MCF 10A (cell line): Measurements from ENCODE around the gene ARHGEF33. TPM values are rescaled to one million over a fixed set of nuclear protein-coding genes. Genes with fewer than 3 reads are reported as not detected.

Experiments
- BruUV-seq: library from RNA; stranded (reverse); fragments of 400-500 nt; replicated peaks from 2 replicates; lab custom pipeline; 2021; lab: Mats Ljungman, UMichigan
- CTCF ChIA-PET: fragments of 300-600 bp; sonication (Branson Sonifier 250); formaldehyde crosslinking; extraction: SDS; loops from one replicate; lab custom pipeline; 2021; ENCODE audit warnings: antibody characterized with exemption, inconsistent platforms; lab: Yijun Ruan, JAX
- POLR2A ChIA-PET: fragments of 300-600, 350-650 bp; sonication (Branson Sonifier 250); formaldehyde crosslinking; extraction: SDS; loops from one replicate; lab custom pipeline; 2020; ENCODE audit warnings: antibody characterized with exemption, inconsistent platforms; lab: Yijun Ruan, JAX
- DNase-seq: peaks from one replicate; pipeline ENCODE4 v3.0.0-alpha.2; 2018; ENCODE audit not compliant: unreplicated experiment
- H3K27ac Mint-ChIP-seq: one replicate; pipeline ENCODE4 v1.8.0; 2022; ENCODE audit warnings: mild to moderate bottlenecking, low read depth, mixed read lengths; ENCODE audit not compliant: unreplicated experiment
- H3K27me3 Mint-ChIP-seq: one replicate; pipeline ENCODE4 v1.8.0; 2022; ENCODE audit warnings: mixed read lengths; ENCODE audit not compliant: insufficient read depth, unreplicated experiment
- H3K36me3 Mint-ChIP-seq: one replicate; pipeline ENCODE4 v1.8.0; 2022; ENCODE audit warnings: mild to moderate bottlenecking, moderate library complexity, mixed read lengths; ENCODE audit not compliant: insufficient read depth, unreplicated experiment
- H3K4me1 Mint-ChIP-seq: one replicate; pipeline ENCODE4 v1.8.0; 2022; ENCODE audit warnings: mixed read lengths; ENCODE audit not compliant: insufficient read depth, unreplicated experiment
- H3K4me3 Mint-ChIP-seq: one replicate; pipeline ENCODE4 v1.8.0; 2022; ENCODE audit warnings: mild to moderate bottlenecking, moderate library complexity, mixed read lengths; ENCODE audit not compliant: unreplicated experiment
- H3K9me3 Mint-ChIP-seq: one replicate; pipeline ENCODE4 v1.8.0; 2022; ENCODE audit warnings: mixed read lengths; ENCODE audit not compliant: unreplicated experiment
- intact Hi-C: fragments of 100-400 bp; cut with micrococcal nuclease; formaldehyde crosslinking; loops from 2 replicates; pipeline ENCODE4 v1.14.1; 2022
- total RNA-seq: library from RNA; stranded (reverse); gene quantifications from 2 replicates; pipeline ENCODE4 v1.2.3, GENCODE V29; 2022
- TF ChIP-seq, protein P1 (sequence below): fragments of 200-600 bp; IDR thresholded peaks from one replicate; pipeline ENCODE4 v1.8.0; 2022; ENCODE audit warnings: antibody characterized with exemption, mild to moderate bottlenecking; ENCODE audit not compliant: unreplicated experiment

ARHGEF33 gene
- total RNA-seq, 1 experiment from 2014 or later = 0.07 TPM

DNA sequence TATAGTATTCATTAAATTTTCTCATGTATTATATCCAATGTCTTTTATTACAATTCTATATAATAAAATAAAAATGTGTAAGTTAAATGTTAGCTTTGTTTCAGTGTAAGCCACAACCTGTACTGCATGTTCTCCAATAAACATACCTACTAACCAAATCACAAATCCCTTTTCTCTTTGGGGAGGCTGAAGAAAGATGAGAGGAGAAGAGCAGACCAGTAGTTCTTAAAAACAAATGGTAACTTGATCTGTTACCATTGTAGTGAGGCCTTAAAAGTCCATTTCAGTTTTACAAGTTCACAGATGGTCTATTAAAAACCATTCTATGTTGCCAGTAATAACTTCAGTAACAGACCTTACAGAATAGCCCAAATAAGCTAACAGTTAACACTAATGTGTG lies 130.7 kb downstream of the ARHGEF33 start:
- BruUV-seq = no TSS peak
- Mint-ChIP-seq H3K36me3 (peaks cover 5% of the 10 kb centered on the region), H3K4me3 (no peak overlapping the region), H3K27me3 (no peaks in the 10 kb centered on the region), H3K27ac (no peak overlapping the region), H3K4me1 (no peaks in the 10 kb centered on the region), H3K9me3 (no peaks in the 10 kb centered on the region)
- TF ChIP-seq, protein P1, sequence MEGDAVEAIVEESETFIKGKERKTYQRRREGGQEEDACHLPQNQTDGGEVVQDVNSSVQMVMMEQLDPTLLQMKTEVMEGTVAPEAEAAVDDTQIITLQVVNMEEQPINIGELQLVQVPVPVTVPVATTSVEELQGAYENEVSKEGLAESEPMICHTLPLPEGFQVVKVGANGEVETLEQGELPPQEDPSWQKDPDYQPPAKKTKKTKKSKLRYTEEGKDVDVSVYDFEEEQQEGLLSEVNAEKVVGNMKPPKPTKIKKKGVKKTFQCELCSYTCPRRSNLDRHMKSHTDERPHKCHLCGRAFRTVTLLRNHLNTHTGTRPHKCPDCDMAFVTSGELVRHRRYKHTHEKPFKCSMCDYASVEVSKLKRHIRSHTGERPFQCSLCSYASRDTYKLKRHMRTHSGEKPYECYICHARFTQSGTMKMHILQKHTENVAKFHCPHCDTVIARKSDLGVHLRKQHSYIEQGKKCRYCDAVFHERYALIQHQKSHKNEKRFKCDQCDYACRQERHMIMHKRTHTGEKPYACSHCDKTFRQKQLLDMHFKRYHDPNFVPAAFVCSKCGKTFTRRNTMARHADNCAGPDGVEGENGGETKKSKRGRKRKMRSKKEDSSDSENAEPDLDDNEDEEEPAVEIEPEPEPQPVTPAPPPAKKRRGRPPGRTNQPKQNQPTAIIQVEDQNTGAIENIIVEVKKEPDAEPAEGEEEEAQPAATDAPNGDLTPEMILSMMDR = no peak
- DNase-seq = no peak
- intact Hi-C loops = no loop called here
- ChIA-PET POLR2A (no interaction called here), CTCF (interaction anchor here (0.6 to 1.1 kb wide), 3 partner anchors 11 to 100 kb away, joined by 3 to 4 read pairs (median 3); no protein-coding TSS in a partner anchor)

DNA sequence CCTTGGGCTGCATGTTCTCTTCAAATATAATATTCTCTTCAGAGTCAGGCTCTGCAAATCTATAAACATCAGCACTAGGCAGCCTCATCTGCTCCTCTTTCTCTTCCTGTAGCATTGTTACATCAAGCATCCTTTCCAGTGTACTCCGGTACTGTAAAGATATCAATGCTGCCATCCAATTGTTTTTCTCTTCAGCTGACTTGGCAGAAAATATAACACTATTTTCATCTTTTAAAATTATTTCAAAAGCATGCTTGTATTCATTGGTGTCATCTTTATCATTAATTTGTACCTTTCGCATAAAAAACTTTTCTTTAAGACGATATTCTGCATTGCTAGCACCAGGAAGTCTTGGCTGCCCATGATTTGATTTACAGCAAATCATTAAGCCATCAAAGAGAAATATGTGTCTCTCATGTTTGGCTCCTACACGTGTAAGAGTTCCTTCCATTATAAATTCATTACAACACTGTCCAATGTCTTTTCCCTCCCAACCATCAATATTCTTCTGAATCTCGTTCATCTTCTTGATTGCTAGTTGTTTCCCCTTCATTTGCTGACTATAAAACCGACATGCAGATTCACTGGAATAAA lies 133.1 kb downstream of the ARHGEF33 start:
- peaks cover 5% of the 10 kb centered on the region for H3K36me3 Mint-ChIP-seq
- H3K9me3 Mint-ChIP-seq = no peaks in the 10 kb centered on the region
- ChIA-PET CTCF (no interaction called here), POLR2A (no interaction called here)
- TF ChIP-seq, protein P1 = no peak
- intact Hi-C loops = no loop called here
- no peak overlapping the region for H3K27ac Mint-ChIP-seq
- BruUV-seq = TSS peak; percentile 56
- no peak overlapping the region for H3K4me3 Mint-ChIP-seq
- no peaks in the 10 kb centered on the region for H3K4me1 Mint-ChIP-seq
- DNase-seq = no peak
- H3K27me3 Mint-ChIP-seq = no peaks in the 10 kb centered on the region

DNA sequence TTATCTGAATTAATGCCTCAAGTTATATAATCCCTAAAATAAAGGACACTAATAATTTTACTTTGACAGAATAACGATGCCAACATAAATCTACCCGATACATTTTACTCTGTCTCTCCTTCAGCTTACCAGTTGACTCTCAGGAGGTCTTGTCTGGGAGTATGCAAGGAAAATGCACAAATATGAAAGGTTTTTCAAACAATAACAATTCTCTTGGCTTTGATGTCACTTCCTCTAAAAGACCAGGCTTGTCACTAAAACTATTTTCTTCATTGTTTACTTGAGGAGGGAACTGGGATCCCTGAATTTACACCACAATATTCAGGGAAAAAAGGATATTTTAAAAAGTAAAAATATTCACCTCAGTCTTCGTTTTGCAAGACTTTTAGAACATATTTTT lies 134.0 kb downstream of the ARHGEF33 start:
- intact Hi-C loops = no loop called here
- Mint-ChIP-seq H3K9me3 (no peaks in the 10 kb centered on the region), H3K4me3 (no peak overlapping the region), H3K36me3 (peaks cover 5% of the 10 kb centered on the region), H3K27ac (no peak overlapping the region), H3K4me1 (no peaks in the 10 kb centered on the region), H3K27me3 (no peaks in the 10 kb centered on the region)
- DNase-seq = no peak
- BruUV-seq = no TSS peak
- CTCF ChIA-PET = no interaction called here
- POLR2A ChIA-PET = no interaction called here
- TF ChIP-seq, protein P1 = no peak

- intact Hi-C loops = no loop called here
- ChIA-PET POLR2A (interaction anchor here (1.0 kb wide), 1 partner anchor 27 kb away, joined by 5 read pairs; no protein-coding TSS in a partner anchor), CTCF (interaction anchor here (0.7 to 0.8 kb wide), 2 partner anchors 186 to 242 kb away, joined by 3 to 4 read pairs; no protein-coding TSS in a partner anchor)
- no TSS peak for BruUV-seq
- TF ChIP-seq, protein P1 = no peak
- Mint-ChIP-seq H3K4me3 (no peak overlapping the region), H3K27me3 (no peaks in the 10 kb centered on the region), H3K4me1 (no peaks in the 10 kb centered on the region), H3K36me3 (no peaks in the 10 kb centered on the region), H3K27ac (no peak overlapping the region), H3K9me3 (no peaks in the 10 kb centered on the region)
- DNase-seq = peak; percentile 26
These were observed 135.2 kb downstream of the ARHGEF33 start for GRCh38 chr2:39024833-39025232.

Other genes starting within 250 kb of the ARHGEF33 start
- not detected in 2 replicates for gene GALM, start 223.8 kb upstream of the ARHGEF33 start, total RNA-seq
- 196 and 275 TPM in 2 replicates for gene SRSF7, start 138.5 kb upstream of the ARHGEF33 start, total RNA-seq
- 14.8 and 18.5 TPM in 2 replicates for gene GEMIN6, start 111.7 kb upstream of the ARHGEF33 start, total RNA-seq
- 17.9 and 21.3 TPM in 2 replicates for gene DHX57, start 13.9 kb upstream of the ARHGEF33 start, total RNA-seq
- 13.9 and 14.8 TPM in 2 replicates for gene MORN2, start 13.9 kb upstream of the ARHGEF33 start, total RNA-seq
- 18.5 and 23.3 TPM in 2 replicates for gene SOS1, start 231.2 kb downstream of the ARHGEF33 start, total RNA-seq